DOHH2 (cell line): Measurements from ENCODE around the gene RNF212.

Experiments
- H3F3A ChIP-seq: fragments of 200-600 bp; sonication (generic), shearing (Covaris generic); 2 replicates; pipeline ENCODE4 v1.6.0; 2016; ENCODE audit warnings: antibody characterized with exemption, mild to moderate bottlenecking; ENCODE audit not compliant: control insufficient read depth, insufficient read depth
- H3K27ac ChIP-seq: fragments of 200-600 bp; sonication (generic); 2 replicates; pipeline ENCODE4 v1.5.1; 2014; ENCODE audit warnings: low read depth, mild to moderate bottlenecking, low read length, moderate library complexity
- H3K27me3 ChIP-seq: fragments of 200-600 bp; sonication (generic); 2 replicates; pipeline ENCODE4 v1.6.1; 2014; ENCODE audit warnings: mild to moderate bottlenecking, low read length, mixed read lengths; ENCODE audit not compliant: control insufficient read depth
- H3K36me3 ChIP-seq: fragments of 200-600 bp; sonication (generic); 2 replicates; pipeline ENCODE4 v1.6.1; 2014; ENCODE audit warnings: mild to moderate bottlenecking, low read length, moderate library complexity, mixed read lengths; ENCODE audit not compliant: control insufficient read depth
- H3K4me1 ChIP-seq: fragments of 200-600 bp; sonication (generic); 2 replicates; pipeline ENCODE4 v1.6.1; 2014; ENCODE audit warnings: mild to moderate bottlenecking, low read length, mixed read lengths; ENCODE audit not compliant: control insufficient read depth
- H3K4me2 ChIP-seq: fragments of 200-600 bp; sonication (generic); 2 replicates; pipeline ENCODE4 v1.6.0; 2014; ENCODE audit warnings: mild to moderate bottlenecking, low read length, moderate library complexity
- H3K4me3 ChIP-seq: fragments of 200-600 bp; sonication (generic); 2 replicates; pipeline ENCODE4 v1.5.1; 2014; ENCODE audit warnings: mild to moderate bottlenecking, low read length, mixed read lengths
- H3K79me2 ChIP-seq: fragments of 200-600 bp; sonication (generic); 2 replicates; pipeline ENCODE4 v1.6.1; 2014; ENCODE audit warnings: mild to moderate bottlenecking, low read length, mixed read lengths; ENCODE audit not compliant: control insufficient read depth
- H3K9me2 ChIP-seq: fragments of 200-600 bp; sonication (generic); replicated peaks from 2 replicates; pipeline ENCODE4 v1.6.1; 2014; ENCODE audit warnings: mild to moderate bottlenecking, low read length, mixed read lengths; ENCODE audit not compliant: control insufficient read depth
- H3K9me3 ChIP-seq: fragments of 200-600 bp; sonication (generic); 2 replicates; pipeline ENCODE4 v1.6.1; 2014; ENCODE audit warnings: antibody characterized with exemption, low read length, mixed read lengths; ENCODE audit not compliant: control insufficient read depth, insufficient read depth
- H4K20me1 ChIP-seq: fragments of 200-600 bp; sonication (generic); 2 replicates; pipeline ENCODE4 v1.6.0; 2014; ENCODE audit warnings: low read depth, mild to moderate bottlenecking, antibody characterized with exemption, low read length, moderate library complexity; ENCODE audit not compliant: control insufficient read depth, insufficient read depth
- CTCF ChIP-seq: fragments of 200-600 bp; sonication (generic); IDR thresholded peaks from one replicate; pipeline ENCODE4 v1.5.1; 2014; ENCODE audit warnings: antibody characterized with exemption, mild to moderate bottlenecking, low read depth, low read length; ENCODE audit not compliant: poor library complexity, severe bottlenecking
- EZH2phosphoT487 ChIP-seq: fragments of 200-600 bp; sonication (generic); IDR thresholded peaks from 2 replicates; pipeline ENCODE4 v1.6.1; 2017; ENCODE audit warnings: borderline replicate concordance, mild to moderate bottlenecking, antibody characterized with exemption, low read length, moderate library complexity, mixed read lengths

RNF212 gene

GRCh38 chr4:1062419-1062818, 50.9 kb downstream of the RNF212 start:
- Histone ChIP-seq H3K79me2 (no peaks in the 10 kb centered on the region), H3K9me2 (no peaks in the 10 kb centered on the region), H3F3A (no peaks in the 10 kb centered on the region), H4K20me1 (no peaks in the 10 kb centered on the region), H3K27me3 (peaks cover 13% of the 10 kb centered on the region; the same call in 1 of the 2 replicates), H3K4me2 (no peak overlapping the region), H3K9me3 (no peaks in the 10 kb centered on the region), H3K27ac (no peak overlapping the region), H3K36me3 (no peaks in the 10 kb centered on the region), H3K4me3 (no peak overlapping the region), H3K4me1 (no peaks in the 10 kb centered on the region)
- no peak for TF ChIP-seq EZH2phosphoT487
- TF ChIP-seq CTCF = no peak

DNA sequence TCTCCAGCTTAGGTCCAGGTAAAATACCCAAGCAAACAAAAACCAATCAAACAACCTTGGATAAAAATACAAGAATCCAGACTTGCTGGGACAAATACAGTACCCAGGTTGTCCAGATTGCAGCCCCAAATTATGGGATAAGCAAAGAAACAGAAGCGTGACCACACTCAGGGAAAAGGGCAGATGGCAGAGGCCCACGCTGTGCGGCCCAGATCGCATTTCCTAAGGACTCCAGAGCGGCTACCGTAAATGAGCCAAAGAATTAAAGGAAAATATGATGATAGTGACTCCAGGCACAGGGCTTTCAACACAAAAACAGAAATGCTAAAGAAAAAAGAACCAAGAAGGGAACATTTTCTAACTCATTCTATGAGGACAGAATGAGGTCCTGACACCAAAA, 51.6 kb downstream of the RNF212 start:
- Histone ChIP-seq H4K20me1 (no peaks in the 10 kb centered on the region), H3K79me2 (no peaks in the 10 kb centered on the region), H3F3A (no peaks in the 10 kb centered on the region), H3K4me2 (no peak overlapping the region), H3K27me3 (peaks cover 13% of the 10 kb centered on the region; the same call in 1 of the 2 replicates), H3K4me3 (no peak overlapping the region), H3K4me1 (peaks cover under 1% of the 10 kb centered on the region; the same call in 1 of the 2 replicates), H3K36me3 (no peaks in the 10 kb centered on the region), H3K9me3 (no peaks in the 10 kb centered on the region), H3K9me2 (no peaks in the 10 kb centered on the region), H3K27ac (no peak overlapping the region)
- TF ChIP-seq CTCF (no peak), EZH2phosphoT487 (no peak)

DNA sequence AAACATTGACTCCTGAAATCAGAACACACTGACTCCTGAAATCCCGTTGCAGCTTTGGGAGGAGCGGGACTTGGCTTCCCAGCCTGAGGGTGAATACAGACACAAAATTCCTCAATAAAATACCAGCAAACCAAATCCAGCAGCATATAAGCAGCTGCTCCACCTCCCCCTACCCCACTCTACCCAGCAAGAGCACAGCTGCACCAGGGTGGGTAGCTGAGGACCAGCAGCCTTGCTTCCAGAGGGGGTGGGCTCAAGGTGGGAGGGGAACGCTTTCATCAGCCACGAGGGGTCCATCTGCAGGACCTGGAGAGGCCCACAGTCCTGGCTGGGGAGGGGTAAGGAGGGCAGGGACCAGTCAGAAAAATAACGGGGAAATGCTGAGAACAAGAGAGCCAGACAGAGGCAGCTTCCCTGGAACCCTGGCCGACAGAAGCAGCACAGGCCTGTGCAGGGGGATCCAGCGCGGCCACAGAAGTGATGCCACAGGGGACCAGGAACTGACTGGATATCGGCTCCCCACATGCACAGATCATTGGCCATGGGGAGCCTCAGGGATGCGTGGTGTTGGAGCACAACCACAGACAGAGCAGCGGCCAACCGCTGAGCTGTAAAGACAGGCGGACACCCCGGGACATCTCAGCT, 52.2 kb downstream of the RNF212 start:
- Histone ChIP-seq H4K20me1 (no peaks in the 10 kb centered on the region), H3K79me2 (no peaks in the 10 kb centered on the region), H3K9me2 (no peaks in the 10 kb centered on the region), H3K4me2 (no peak overlapping the region), H3K4me1 (peaks cover 6% of the 10 kb centered on the region), H3K27me3 (peaks cover 13% of the 10 kb centered on the region; the same call in 1 of the 2 replicates), H3K4me3 (no peak overlapping the region), H3F3A (no peaks in the 10 kb centered on the region), H3K27ac (no peak overlapping the region), H3K9me3 (no peaks in the 10 kb centered on the region), H3K36me3 (no peaks in the 10 kb centered on the region)
- TF ChIP-seq CTCF (no peak), EZH2phosphoT487 (no peak)
